ENCODE measurements around the gene GRID1.

GRCh38 chr10:86254526-86255174 is 111.9 kb downstream of the GRID1 start:
- TF ChIP-seq CTCF (IDR thresholded peaks at IDR 0.05) (no peak), ZFX (IDR thresholded peaks at IDR 0.05; ENCODE audit: borderline replicate concordance) (no peak)

Data from 22Rv1 (cell line).